Renal pelvis (tissue), 4 donors: ENCODE results near the gene TMX1. TPM values are rescaled to one million over a fixed set of nuclear protein-coding genes. Genes with fewer than 3 reads are reported as not detected.

Experiments
- DNase-seq: peaks from one replicate; pipeline ENCODE4 v3.0.0-alpha.2; 2013
- polyA plus RNA-seq, 3 donors: library from polyadenylated mRNA; unstranded; fragments of 120-200 nt; gene quantifications; one replicate each; pipeline ENCODE4 v1.2.1, GENCODE V29; 2013; ENCODE audit not compliant: insufficient read length in 3 of 3

TMX1 gene
- polyA plus RNA-seq, 3 donors = 43.3 to 50.9 (median 47.6) TPM

GRCh38 chr14:51228391-51228790, 11.7 kb upstream of the TMX1 start:
- DNase-seq = no peak

DNA sequence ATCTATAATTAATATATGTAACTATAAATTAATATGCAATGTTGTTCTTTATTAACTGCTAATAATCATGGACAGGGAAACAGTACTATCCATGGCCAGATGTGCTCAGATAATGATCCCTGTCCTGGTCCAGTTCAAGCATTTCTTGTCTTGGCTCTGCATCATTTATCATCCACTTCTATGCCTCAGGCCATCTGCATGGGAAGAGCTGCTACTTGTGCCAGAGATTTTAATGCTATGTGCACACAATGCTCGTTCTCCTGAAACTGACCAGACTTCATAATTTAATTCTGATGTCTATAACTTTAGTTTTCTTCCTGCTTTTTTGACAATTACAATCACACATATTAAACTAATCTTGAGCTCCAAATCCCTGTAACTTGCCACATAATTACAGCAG, 11.2 kb upstream of the TMX1 start:
- DNase-seq = no peak

DNA sequence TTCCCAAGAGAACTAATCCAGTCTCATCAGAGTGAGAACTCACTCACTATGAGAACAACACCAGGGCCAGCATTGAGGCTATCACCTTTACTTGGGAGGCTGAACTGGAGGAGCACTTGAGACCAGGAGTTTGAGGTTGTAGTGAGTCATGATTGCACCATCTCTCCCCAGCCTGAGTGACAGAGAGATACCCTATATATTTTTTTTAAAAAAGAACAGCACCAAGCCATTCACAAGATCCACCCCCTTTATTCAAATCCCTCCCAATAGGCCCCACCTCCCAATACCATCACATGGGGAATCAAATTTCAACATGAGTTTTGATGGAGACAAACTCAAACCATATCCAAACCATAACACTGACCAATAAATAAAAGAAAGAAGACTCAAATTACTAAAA, 3.7 kb upstream of the TMX1 start:
- DNase-seq = no peak

- no peak for DNase-seq
Observed at GRCh38 chr14:51240804-51241380, 845 bp downstream of the TMX1 start.

- no peak for DNase-seq
Observed at GRCh38 chr14:51242545-51243490, 2.8 kb downstream of the TMX1 start.

DNA sequence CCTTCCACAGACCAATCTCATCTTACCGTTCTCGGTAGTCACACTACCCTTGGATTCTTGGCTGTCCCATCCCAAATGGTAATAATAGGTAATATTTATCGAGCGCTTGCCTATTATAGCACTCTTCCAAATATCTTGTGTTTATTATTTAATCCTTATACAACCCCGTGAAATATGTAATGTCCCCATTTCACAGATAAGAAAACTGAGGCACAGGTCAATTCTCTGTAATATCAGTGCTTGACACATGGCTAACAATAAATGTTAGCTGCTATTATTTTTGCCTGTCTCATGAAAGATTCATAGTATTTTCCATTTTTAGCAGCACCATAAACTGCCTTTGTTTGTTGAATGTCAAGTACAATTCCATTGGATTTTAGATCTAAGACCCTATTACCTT, 4.5 kb downstream of the TMX1 start:
- DNase-seq = no peak

DNA sequence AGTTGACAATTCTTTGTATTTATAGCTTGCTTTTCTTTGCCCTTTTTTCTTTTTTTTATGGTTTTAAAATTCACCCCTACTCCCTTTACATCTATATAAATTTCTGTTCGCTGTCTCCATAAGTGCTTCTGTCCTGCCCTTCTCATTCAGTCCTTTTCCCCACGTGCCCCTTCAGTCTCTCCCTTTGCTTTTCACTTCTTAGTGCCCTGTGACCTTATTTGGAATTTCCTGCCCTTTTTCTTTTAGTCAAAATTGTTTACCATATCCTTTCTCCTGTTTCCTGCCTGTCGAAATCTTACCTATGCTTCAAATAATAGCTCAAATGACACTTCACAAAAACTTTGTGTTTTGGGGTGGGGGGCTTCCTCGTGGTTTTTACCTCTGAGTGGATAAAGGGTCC, 6.0 kb downstream of the TMX1 start:
- DNase-seq = no peak

DNA sequence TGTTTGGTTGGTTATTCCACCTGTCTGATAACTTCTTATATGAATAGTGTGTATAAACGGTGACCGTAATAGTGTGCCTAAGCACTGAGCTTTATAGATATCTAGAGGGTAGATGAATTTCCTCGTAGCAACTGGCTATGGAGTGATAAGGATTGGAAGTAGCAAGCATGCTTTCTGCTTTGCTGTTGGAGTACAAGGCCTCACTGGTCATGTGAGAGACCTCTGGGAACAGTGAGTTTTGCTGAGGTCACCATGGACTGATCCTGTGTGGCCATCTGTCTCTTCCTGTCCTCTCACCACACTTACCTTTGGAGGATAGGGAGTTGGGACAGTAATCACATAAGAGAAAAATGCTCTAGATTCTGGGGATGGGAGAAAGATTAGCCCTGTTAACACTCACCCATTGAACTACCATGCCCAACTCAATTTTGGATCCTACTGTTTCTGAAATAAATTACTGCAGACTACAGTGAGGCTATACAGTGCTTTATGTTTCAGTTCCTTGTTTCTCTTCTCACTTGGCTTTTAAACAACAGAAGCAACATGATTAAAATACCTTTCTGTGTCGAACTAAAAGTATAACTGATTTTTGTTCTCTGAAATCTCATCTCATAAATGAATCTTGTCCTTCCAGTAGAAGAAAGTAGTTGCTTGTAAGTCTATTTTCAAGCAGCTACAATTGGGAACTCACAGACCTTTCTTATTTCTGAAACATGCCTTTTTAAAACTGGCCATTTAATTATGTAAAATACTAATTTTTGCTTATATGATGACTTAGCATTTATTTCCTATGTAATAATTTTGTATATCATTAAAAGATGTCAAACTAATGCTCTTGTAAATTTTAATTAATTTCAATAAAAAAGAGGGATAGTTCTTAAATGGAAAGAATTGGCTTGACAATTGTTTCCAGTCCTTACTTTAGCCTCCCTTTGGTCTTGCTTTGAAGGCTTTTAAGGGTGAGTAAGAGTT, 8.3 kb downstream of the TMX1 start:
- no peak for DNase-seq

GRCh38 chr14:51251486-51251885, 11.4 kb downstream of the TMX1 start:
- no peak for DNase-seq

DNA sequence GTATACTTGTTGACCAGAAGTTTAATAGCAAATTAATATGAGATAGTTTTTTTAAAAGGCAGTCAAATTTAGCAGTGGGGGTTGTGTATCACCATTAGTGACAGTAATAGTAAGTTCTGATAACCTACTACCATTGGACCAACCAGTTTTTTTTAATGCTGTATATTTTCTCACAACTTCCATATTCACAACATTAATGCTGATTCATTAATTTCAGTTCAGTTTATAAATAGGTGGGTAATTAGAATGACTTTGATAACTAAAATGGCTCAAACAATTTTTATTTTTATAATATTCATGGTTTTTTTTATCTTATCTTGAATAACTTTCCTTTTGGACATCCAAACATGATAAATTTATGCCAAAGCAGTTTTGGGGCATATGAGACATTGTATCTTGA, 13.8 kb downstream of the TMX1 start:
- DNase-seq = no peak

DNA sequence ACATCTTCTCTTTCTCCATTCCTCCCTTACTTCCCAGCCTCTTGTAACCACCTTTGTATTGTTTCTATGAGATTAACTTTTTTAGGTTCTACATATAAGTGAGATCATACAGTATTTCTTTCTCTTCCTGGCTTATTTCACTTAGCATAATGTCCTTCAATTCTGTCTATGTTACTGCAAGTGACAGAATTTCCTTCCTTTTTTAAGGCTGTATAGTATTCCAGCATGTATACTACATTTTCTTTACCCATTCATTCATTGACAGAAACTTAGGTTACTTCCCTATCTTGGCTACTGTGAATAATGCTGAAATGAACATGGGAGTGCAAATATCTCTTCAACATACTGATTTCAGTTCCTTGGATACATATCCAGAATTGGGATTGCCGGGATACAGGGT, 18.2 kb downstream of the TMX1 start:
- no peak for DNase-seq

DNA sequence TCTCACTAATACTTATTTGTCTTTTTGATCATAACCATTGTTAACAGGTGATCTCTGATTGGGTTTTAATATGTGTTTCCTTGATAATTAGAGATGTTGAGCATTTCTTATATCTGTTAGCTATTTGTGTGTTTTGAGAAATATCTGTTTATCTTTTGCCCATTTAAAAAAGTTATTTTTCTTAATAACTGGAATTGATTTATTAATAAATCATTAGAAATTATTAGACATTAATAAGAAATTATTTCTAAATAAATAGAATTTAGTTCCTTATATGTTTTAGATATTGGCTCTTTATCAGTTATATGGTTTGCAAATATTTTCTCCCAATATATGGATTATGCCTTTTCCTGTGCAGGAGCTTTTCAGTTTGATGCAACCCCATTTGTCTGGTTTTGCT, 18.7 kb downstream of the TMX1 start:
- no peak for DNase-seq

- no peak for DNase-seq
Observed at GRCh38 chr14:51260225-51260624, 20.2 kb downstream of the TMX1 start.

DNA sequence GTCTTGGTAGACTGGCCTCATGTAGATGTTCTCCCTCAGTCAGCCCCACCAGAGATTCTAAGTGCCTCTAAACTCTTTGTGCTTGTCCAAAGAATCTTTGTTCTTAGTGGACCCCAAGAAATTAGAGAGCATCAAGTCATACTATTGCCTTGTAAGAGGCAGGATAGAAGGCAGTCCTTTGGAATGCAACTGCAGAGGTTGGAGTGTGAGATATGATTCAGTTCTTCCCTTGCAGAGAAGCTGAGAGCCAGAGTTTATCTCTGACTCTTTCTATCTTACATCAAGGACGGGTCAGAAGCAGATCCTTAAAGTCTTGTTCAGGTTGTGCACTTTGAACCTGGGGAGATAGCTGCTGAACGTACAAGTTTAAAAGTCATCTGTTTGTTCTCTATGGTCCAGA, 21.1 kb downstream of the TMX1 start:
- no peak for DNase-seq

- no peak for DNase-seq
Observed at GRCh38 chr14:51262868-51263267, 22.8 kb downstream of the TMX1 start.

- no peak for DNase-seq
Observed at GRCh38 chr14:51269634-51270033, 29.6 kb downstream of the TMX1 start.

- DNase-seq = no peak
Observed at GRCh38 chr14:51276605-51277004, 36.6 kb downstream of the TMX1 start.

GRCh38 chr14:51277753-51278415, 37.8 kb downstream of the TMX1 start:
- no peak for DNase-seq

DNA sequence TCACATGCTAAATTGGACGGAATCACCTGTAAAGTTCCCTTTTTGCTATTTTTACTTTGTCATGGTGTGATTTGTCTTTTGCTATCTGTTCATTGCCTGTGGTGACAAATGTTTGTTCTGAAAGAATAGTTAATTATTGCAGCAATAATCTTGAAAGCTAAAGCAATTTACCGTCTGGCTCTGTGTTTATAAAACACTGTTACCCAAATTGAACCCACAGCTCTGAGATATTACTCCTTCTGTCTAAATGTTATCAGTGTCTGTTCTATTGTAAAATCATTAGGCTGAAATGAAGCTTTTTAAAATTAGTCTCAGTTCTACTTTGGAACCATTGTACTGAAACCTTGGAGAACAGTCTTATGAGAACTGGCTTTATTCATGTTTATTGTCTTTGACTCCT, 42.5 kb downstream of the TMX1 start:
- DNase-seq = no peak

- DNase-seq = peak; percentile 86
Observed at GRCh38 chr14:51283402-51284085, 43.5 kb downstream of the TMX1 start.

DNA sequence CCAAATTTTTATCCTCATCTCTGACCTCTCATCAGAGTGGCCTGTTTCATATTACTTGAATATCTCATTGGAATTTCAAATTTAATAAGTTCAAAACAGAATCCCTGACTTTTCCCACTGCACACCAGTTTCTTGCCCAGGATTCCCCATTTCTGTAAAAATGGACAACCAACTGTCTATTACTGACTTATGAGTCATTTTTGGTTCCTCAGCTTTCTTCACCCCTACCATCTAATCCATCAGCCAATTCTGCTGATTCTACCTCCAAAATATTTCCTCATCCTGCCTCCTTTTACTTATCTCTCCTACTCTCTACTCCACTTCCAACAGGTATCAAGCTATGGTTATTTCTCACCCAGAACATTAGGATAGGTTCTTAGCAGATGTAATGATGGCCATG, 44.2 kb downstream of the TMX1 start:
- no peak for DNase-seq
